Endodermal cell (in vitro differentiated cells): ENCODE measurements around the gene NRL. TPM values are rescaled to one million over a fixed set of nuclear protein-coding genes. Genes with fewer than 3 reads are reported as not detected.

Experiments used
- DNase-seq: peaks from one replicate; pipeline ENCODE4 v3.0.0-alpha.2; 2017
- H3K27ac ChIP-seq: 2 replicates; pipeline ENCODE4 v1.5.1; 2013; ENCODE audit warnings: mild to moderate bottlenecking, low read depth, low read length, moderate library complexity
- H3K27me3 ChIP-seq: 2 replicates; pipeline ENCODE4 v1.6.1; 2013; ENCODE audit warnings: mild to moderate bottlenecking, low read length, moderate library complexity; ENCODE audit not compliant: insufficient read depth, control insufficient read depth, poor library complexity, severe bottlenecking
- H3K36me3 ChIP-seq: 2 replicates; pipeline ENCODE4 v1.7.0; 2013; ENCODE audit warnings: mild to moderate bottlenecking, low read length, moderate library complexity; ENCODE audit not compliant: control insufficient read depth, insufficient read depth
- H3K4me1 ChIP-seq: one replicate; pipeline ENCODE4 v1.7.0; 2013; ENCODE audit warnings: low read length; ENCODE audit not compliant: control insufficient read depth, insufficient read depth
- H3K4me3 ChIP-seq: 2 replicates; pipeline ENCODE4 v1.5.1; 2013; ENCODE audit warnings: mild to moderate bottlenecking, low read length, moderate library complexity
- H3K9ac ChIP-seq: 2 replicates; pipeline ENCODE4 v1.6.1; 2013; ENCODE audit warnings: mild to moderate bottlenecking, low read length, moderate library complexity; ENCODE audit not compliant: poor library complexity, severe bottlenecking; ENCODE audit errors: extremely low read depth
- H3K9me3 ChIP-seq: 2 replicates; pipeline ENCODE4 v1.6.1; 2013; ENCODE audit warnings: mild to moderate bottlenecking, low read length, moderate library complexity; ENCODE audit not compliant: control insufficient read depth
- H3K27ac Mint-ChIP-seq: 2 replicates; pipeline ENCODE4 v1.8.0; 2020; ENCODE audit warnings: mixed read lengths
- H3K27me3 Mint-ChIP-seq: 2 replicates; pipeline ENCODE4 v1.8.0; 2021; ENCODE audit warnings: mild to moderate bottlenecking, mixed read lengths; ENCODE audit not compliant: insufficient read depth
- H3K36me3 Mint-ChIP-seq: 2 replicates; pipeline ENCODE4 v1.8.0; 2020; ENCODE audit warnings: low read depth, mixed read lengths
- H3K4me1 Mint-ChIP-seq: 2 replicates; pipeline ENCODE4 v1.8.0; 2020; ENCODE audit warnings: mixed read lengths
- H3K4me3 Mint-ChIP-seq: 2 replicates; pipeline ENCODE4 v1.8.0; 2020; ENCODE audit warnings: mild to moderate bottlenecking, moderate library complexity, mixed read lengths
- H3K9me3 Mint-ChIP-seq: 2 replicates; pipeline ENCODE4 v1.8.0; 2020; ENCODE audit warnings: mild to moderate bottlenecking, mixed read lengths
- WGBS, 2 experiments: methylation state at CpG; one replicate each; pipeline versions ENCODE4 v1.1.5 to v1.1.7; 2013; ENCODE audit warnings: missing lambda C conversion rate in 2 of 2, mixed read lengths in 1 of 2; ENCODE audit not compliant: insufficient coverage in 1 of 2, insufficient read length in 1 of 2; 5-methylcytosine and 5-hydroxymethylcytosine counted together
- total RNA-seq, 2 donors: library from RNA; stranded (reverse); fragmentation: NEBNext Ultra II Directional in 1 of 2; extraction: Animal tissue kit (Norgen Biotek cat#: 25700) in 1 of 2; gene quantifications; 2 replicates in 1 of 2; 3 replicates in 1 of 2; pipeline ENCODE4 v1.2.1, GENCODE V29; 2021
- TF ChIP-seq, protein P1 (sequence below): fragments of 200-600 bp; sonication (generic); conservative IDR thresholded peaks from 2 replicates; pipeline ENCODE4 v1.5.0; 2021; ENCODE audit warnings: antibody characterized with exemption, mild to moderate bottlenecking

The NRL gene
- total RNA-seq, 2 donors from 2014 or later = 1.9 TPM

DNA sequence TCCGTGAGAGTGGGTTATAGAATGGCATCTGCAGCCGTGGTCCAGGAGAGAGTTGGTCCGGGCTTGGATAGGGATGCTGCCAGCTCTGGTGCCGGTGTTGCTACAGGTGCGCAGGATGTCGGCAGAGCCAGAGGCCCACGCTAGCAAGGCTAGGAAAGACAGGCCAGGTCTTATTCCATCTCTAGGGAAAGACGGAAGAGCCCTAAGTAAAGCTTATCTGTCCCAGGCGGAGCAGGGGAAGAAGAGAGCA, 20.8 kb upstream of the NRL start:
- no peak overlapping the region for H3K9ac ChIP-seq
- TF ChIP-seq, protein P1, sequence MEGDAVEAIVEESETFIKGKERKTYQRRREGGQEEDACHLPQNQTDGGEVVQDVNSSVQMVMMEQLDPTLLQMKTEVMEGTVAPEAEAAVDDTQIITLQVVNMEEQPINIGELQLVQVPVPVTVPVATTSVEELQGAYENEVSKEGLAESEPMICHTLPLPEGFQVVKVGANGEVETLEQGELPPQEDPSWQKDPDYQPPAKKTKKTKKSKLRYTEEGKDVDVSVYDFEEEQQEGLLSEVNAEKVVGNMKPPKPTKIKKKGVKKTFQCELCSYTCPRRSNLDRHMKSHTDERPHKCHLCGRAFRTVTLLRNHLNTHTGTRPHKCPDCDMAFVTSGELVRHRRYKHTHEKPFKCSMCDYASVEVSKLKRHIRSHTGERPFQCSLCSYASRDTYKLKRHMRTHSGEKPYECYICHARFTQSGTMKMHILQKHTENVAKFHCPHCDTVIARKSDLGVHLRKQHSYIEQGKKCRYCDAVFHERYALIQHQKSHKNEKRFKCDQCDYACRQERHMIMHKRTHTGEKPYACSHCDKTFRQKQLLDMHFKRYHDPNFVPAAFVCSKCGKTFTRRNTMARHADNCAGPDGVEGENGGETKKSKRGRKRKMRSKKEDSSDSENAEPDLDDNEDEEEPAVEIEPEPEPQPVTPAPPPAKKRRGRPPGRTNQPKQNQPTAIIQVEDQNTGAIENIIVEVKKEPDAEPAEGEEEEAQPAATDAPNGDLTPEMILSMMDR = no peak
- DNase-seq = no peak
- H3K4me3 ChIP-seq = peak overlapping the region; percentile 82
- no peak overlapping the region for H3K27ac ChIP-seq
- H3K9me3 ChIP-seq = no peaks in the 10 kb centered on the region
- no peaks in the 10 kb centered on the region for H3K27me3 ChIP-seq
- H3K27me3 Mint-ChIP-seq = no peaks in the 10 kb centered on the region
- peaks cover 20% of the 10 kb centered on the region for H3K36me3 Mint-ChIP-seq
- H3K36me3 ChIP-seq = peaks cover 23% of the 10 kb centered on the region
- WGBS, 2 experiments = 13 to 21% methylated on average over 7 to 9 of the region's 9 CpGs
- peaks cover 20% of the 10 kb centered on the region for H3K4me1 Mint-ChIP-seq
- peak overlapping the region; percentile 71 for H3K4me3 Mint-ChIP-seq
- H3K4me1 ChIP-seq = no peaks in the 10 kb centered on the region
- H3K9me3 Mint-ChIP-seq = no peaks in the 10 kb centered on the region
- H3K27ac Mint-ChIP-seq = no peak overlapping the region

GRCh38 chr14:24133735-24134134, 19.0 kb upstream of the NRL start:
- WGBS, 2 experiments = no CpG with 5 or more reads among the region's 1 CpG
- Mint-ChIP-seq H3K4me3 (no peak overlapping the region), H3K27me3 (no peaks in the 10 kb centered on the region)

GRCh38 chr14:24132976-24133375, 18.2 kb upstream of the NRL start:
- H3K27ac Mint-ChIP-seq = peak overlapping the region; percentile 30
- TF ChIP-seq, protein P1 = no peak
- WGBS, 2 experiments = 96% methylated on average over 2 of the region's 2 CpGs; no CpG with 5 or more reads in 1 of the 2 experiments
- H3K9me3 Mint-ChIP-seq = no peaks in the 10 kb centered on the region
- Histone ChIP-seq H3K4me3 (no peak overlapping the region), H3K27me3 (no peaks in the 10 kb centered on the region), H3K36me3 (peaks cover 5% of the 10 kb centered on the region), H3K4me1 (no peaks in the 10 kb centered on the region), H3K9me3 (no peaks in the 10 kb centered on the region), H3K27ac (no peak overlapping the region), H3K9ac (no peak overlapping the region)
- peaks cover 11% of the 10 kb centered on the region for H3K4me1 Mint-ChIP-seq
- H3K4me3 Mint-ChIP-seq = no peak overlapping the region
- DNase-seq = no peak
- peaks cover under 1% of the 10 kb centered on the region for H3K36me3 Mint-ChIP-seq
- no peaks in the 10 kb centered on the region for H3K27me3 Mint-ChIP-seq

More at GRCh38 chr14:24133735-24134134, 19.0 kb upstream of the NRL start:
- peaks cover 11% of the 10 kb centered on the region for H3K4me1 Mint-ChIP-seq
- no peak overlapping the region for H3K27ac Mint-ChIP-seq
- H3K36me3 Mint-ChIP-seq = peaks cover 8% of the 10 kb centered on the region
- Histone ChIP-seq H3K27me3 (no peaks in the 10 kb centered on the region), H3K4me1 (no peaks in the 10 kb centered on the region), H3K36me3 (peaks cover 12% of the 10 kb centered on the region), H3K4me3 (no peak overlapping the region), H3K9ac (no peak overlapping the region), H3K27ac (no peak overlapping the region), H3K9me3 (no peaks in the 10 kb centered on the region)
- TF ChIP-seq, protein P1 = no peak
- H3K9me3 Mint-ChIP-seq = no peaks in the 10 kb centered on the region
- no peak for DNase-seq
